Measurements from ENCODE around the gene METAP2.
"Not testable (repeated sequence)": the region's sequence is repeated elsewhere in the genome, so short reads cannot be mapped to it uniquely, and the experiment has no call there.

METAP2 gene

DNA sequence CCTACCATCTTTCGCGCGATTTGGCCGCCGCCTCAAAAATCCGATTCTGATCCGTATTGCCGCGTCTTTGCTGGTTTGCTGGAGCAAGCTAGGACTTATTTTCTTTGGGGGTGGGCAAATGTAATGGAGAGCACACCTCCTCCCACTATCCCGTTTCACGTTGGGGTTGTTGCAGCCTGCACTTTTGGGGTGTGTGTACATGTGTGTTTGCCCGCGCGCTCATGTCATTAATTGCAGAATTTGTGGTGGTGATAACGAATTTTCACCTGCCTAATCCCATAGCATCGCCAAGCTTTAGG, 657 bp downstream of the METAP2 start:
- peaks cover 5% of the 10 kb centered on the region for H3K4me1 ChIP-seq
- H3K36me3 ChIP-seq (replicated peaks): peaks cover 42% of the 10 kb centered on the region
- DNase-seq (ENCODE audit: low spot score in 2 of 2): no peak
- in situ Hi-C loops (cut with MboI; ENCODE audit: low sequenced_read_pairs): no loop called here
- H3K27me3 ChIP-seq (ENCODE audit: low read depth): no peaks in the 10 kb centered on the region
- H3K4me3 ChIP-seq: peak overlapping the region; percentile 98
- no peaks in the 10 kb centered on the region for H3K9me3 ChIP-seq

DNA sequence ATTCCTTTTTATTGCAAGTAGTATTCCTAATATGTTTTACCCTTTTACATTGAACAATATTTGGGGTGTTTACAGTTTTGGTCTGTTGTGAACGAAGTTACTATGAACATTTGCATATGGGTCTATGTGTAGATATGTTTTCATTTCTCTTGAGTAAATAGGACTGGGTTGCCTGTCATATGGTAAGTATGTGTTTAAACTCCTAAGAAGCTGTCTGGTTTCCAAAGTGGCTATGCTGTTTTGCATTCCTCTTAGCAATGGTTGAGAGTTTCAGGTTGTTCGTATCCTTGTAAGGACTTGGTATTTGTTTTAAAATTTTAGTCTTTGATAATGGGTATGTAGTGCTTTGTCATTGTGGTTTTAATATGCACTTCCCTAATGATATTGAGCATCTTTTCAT, 6.3 kb downstream of the METAP2 start:
- Histone ChIP-seq H3K36me3 (replicated peaks) (peaks cover 61% of the 10 kb centered on the region), H3K9me3 (no peaks in the 10 kb centered on the region), H3K4me3 (no peak overlapping the region), H3K4me1 (peaks cover 5% of the 10 kb centered on the region), H3K27me3 (ENCODE audit: low read depth) (no peaks in the 10 kb centered on the region)
- in situ Hi-C loops (cut with MboI; ENCODE audit: low sequenced_read_pairs): no loop called here
- DNase-seq (ENCODE audit: low spot score in 2 of 2): no peak

DNA sequence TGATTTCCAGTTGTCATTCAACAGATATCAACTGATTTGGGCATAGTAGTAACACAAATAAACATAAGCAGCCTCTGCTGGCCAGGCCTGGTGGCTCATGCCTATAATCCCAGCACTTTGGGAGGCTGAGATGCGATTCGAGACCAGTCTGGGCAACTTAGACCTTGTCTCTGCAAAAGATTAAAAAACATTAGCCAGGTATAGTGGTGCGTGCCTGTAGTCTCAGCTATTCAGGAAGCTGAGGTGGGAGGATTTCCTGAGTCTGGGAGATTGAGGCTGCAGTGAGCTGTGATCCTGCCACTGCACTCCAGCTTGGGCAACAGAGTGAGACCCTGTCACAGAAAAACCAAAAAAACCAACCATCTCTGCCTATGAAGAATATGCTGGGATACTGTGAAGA, 7.1 kb downstream of the METAP2 start:
- in situ Hi-C loops (cut with MboI; ENCODE audit: low sequenced_read_pairs): no loop called here
- Histone ChIP-seq H3K4me3 (no peak overlapping the region), H3K27me3 (ENCODE audit: low read depth) (no peaks in the 10 kb centered on the region), H3K9me3 (no peaks in the 10 kb centered on the region), H3K4me1 (no peaks in the 10 kb centered on the region), H3K36me3 (replicated peaks) (peaks cover 58% of the 10 kb centered on the region)
- DNase-seq (ENCODE audit: low spot score in 2 of 2): no peak

DNA sequence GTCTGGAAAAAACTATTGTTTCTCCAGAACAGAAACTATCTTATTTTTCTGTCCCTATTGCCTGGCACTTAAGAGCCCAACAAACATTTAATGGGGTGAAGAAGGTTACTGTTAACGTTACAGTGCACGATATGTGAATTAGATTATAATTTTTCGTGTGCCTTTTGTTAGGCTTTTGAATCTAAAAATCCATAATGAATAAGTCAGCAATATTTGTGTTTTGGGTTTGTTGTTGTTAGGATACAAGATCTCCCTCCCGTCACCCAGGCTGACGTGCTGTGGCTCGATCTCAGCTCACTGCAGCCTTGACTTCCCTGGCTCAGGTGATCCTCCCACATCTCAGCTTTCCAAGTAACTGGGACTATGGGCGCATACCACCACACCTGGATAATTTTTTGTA, 7.9 kb downstream of the METAP2 start:
- Histone ChIP-seq H3K27me3 (ENCODE audit: low read depth) (no peaks in the 10 kb centered on the region), H3K4me3 (no peak overlapping the region), H3K9me3 (no peaks in the 10 kb centered on the region), H3K36me3 (replicated peaks) (peaks cover 52% of the 10 kb centered on the region), H3K4me1 (no peaks in the 10 kb centered on the region)
- in situ Hi-C loops (cut with MboI; ENCODE audit: low sequenced_read_pairs): no loop called here
- DNase-seq (ENCODE audit: low spot score in 2 of 2): no peak

DNA sequence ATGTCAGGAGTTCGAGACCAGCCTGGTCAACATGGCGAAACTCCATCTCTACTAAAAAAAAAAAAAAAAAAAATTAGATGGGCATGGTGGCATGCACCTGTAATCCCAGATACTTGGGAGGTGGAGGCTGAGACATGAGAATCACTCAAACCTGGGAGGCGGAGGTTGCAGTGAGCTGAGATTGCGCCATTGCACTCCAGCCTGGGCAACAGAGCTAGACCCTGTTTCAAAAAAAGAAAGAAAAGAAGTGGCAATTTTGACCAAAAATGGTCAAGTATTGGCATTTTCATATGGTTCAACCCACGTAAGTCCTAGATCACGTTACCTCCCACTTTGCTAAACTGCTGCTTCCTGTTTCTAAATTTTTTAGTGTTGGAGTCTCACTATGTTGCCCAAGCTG, 8.6 kb downstream of the METAP2 start:
- H3K9me3 ChIP-seq; H3K27me3 ChIP-seq (ENCODE audit: low read depth); DNase-seq (ENCODE audit: low spot score in 2 of 2); H3K4me3 ChIP-seq; in situ Hi-C loops (cut with MboI; ENCODE audit: low sequenced_read_pairs); H3K4me1 ChIP-seq: not testable (repeated sequence)
- H3K36me3 ChIP-seq (replicated peaks): peaks cover 46% of the 10 kb centered on the region

DNA sequence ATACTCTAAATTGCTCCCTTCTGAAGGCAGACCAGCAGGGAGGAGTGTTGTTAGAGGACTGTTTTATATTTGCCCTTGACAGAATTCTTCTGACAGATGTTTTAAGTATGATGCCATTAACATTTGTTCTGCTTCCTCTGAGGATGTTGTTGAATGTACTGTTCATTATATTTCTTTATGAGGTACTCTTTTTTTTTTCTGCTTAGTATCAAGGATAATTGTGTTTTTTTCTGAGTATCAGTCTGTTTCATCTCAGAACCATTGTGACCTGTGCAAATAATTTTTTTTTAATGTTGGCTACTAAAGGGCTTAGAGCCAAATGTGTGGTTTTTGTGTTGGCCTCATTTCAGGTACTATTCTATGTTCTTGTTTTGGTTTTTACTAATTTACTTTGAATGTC, 10.6 kb downstream of the METAP2 start:
- in situ Hi-C loops (cut with MboI; ENCODE audit: low sequenced_read_pairs): no loop called here
- Histone ChIP-seq H3K36me3 (replicated peaks) (peaks cover 40% of the 10 kb centered on the region), H3K9me3 (no peaks in the 10 kb centered on the region), H3K4me3 (no peak overlapping the region), H3K27me3 (ENCODE audit: low read depth) (no peaks in the 10 kb centered on the region), H3K4me1 (no peaks in the 10 kb centered on the region)
- no peak for DNase-seq (ENCODE audit: low spot score in 2 of 2)

DNA sequence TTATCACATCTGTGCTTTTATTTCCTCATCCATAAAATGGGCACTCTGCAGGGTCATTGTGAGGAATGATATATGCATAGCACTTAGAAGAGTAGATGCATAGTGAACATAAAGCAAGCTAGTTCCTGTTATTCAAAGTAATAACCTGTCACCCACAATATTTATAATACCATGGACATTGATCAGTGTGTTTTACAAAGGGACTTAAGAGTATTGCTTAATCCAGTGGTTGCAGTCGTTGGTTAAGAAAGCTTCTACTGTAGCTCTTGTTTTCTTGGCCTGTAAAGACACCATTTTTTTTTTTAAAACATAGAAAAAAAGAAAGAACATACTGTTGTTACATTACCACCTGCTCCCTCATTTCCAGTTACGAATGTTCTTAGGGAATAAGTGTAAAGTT, 13.1 kb downstream of the METAP2 start:
- H3K9me3 ChIP-seq: no peaks in the 10 kb centered on the region
- DNase-seq (ENCODE audit: low spot score in 2 of 2): peak in 1 of 2 experiments; percentile 34
- no peaks in the 10 kb centered on the region for H3K4me1 ChIP-seq
- H3K27me3 ChIP-seq (ENCODE audit: low read depth): no peaks in the 10 kb centered on the region
- H3K36me3 ChIP-seq (replicated peaks): peaks cover 29% of the 10 kb centered on the region
- no peak overlapping the region for H3K4me3 ChIP-seq
- in situ Hi-C loops (cut with MboI; ENCODE audit: low sequenced_read_pairs): no loop called here

DNA sequence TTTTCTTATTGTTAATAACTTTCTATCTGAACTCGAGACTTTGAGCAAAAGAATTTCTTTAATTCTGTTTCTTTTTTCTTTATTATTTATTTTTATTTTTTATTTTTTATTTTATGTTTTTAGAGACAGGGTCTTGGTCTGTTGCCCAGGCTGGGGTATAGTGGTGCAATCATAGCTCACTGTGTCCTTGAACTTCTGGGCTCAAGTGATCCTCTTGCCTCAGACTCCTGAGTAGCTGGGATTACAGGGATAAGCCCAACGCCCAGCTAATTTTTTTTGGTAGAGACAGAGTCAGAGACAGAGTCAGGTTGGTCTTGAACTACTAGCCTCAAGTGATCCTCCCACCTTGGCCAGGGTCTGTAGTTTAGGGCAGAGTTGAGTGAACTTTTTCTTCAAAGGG, 18.5 kb downstream of the METAP2 start:
- no peak for DNase-seq (ENCODE audit: low spot score in 2 of 2)
- Histone ChIP-seq H3K9me3 (no peaks in the 10 kb centered on the region), H3K36me3 (replicated peaks) (peaks cover 48% of the 10 kb centered on the region), H3K4me1 (no peaks in the 10 kb centered on the region), H3K27me3 (ENCODE audit: low read depth) (no peaks in the 10 kb centered on the region), H3K4me3 (no peak overlapping the region)
- in situ Hi-C loops (cut with MboI; ENCODE audit: low sequenced_read_pairs): no loop called here

DNA sequence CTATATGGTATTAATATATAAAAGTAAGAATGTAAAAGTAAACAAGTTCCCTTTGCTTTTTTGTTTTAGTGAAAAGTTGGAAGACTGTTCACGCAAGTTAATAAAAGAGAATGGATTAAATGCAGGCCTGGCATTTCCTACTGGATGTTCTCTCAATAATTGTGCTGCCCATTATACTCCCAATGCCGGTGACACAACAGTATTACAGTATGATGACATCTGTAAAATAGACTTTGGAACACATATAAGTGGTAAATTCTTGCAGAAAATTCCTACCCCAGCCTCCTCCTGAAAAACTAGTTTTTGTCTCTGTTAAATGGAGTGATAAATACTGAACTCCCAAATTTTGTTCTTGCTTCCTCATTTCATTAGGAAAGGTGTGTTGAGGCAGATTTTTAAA, 20.9 kb downstream of the METAP2 start:
- Histone ChIP-seq H3K9me3 (no peaks in the 10 kb centered on the region), H3K4me1 (no peaks in the 10 kb centered on the region), H3K36me3 (replicated peaks) (peaks cover 58% of the 10 kb centered on the region), H3K27me3 (ENCODE audit: low read depth) (no peaks in the 10 kb centered on the region), H3K4me3 (no peak overlapping the region)
- in situ Hi-C loops (cut with MboI; ENCODE audit: low sequenced_read_pairs): no loop called here
- DNase-seq (ENCODE audit: low spot score in 2 of 2): no peak

DNA sequence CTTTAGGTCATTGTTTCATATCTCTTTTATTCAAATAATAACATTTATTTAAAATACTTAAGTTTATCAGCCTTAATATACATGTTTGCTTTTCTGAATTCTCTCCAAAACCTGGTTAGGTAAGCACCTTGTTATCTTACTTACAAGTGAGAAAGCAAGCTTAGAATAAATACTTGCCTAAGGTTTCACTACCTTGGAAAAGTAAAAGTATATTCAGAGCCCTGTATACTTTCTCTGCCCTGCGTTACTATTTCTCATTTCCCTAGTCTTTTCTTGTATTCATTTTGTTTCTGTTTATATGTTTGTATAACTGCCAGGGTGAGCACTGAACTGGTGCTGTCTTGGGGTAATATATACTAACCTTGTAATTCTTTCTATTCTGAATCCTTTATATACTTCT, 21.5 kb downstream of the METAP2 start:
- in situ Hi-C loops (cut with MboI; ENCODE audit: low sequenced_read_pairs): no loop called here

DNA sequence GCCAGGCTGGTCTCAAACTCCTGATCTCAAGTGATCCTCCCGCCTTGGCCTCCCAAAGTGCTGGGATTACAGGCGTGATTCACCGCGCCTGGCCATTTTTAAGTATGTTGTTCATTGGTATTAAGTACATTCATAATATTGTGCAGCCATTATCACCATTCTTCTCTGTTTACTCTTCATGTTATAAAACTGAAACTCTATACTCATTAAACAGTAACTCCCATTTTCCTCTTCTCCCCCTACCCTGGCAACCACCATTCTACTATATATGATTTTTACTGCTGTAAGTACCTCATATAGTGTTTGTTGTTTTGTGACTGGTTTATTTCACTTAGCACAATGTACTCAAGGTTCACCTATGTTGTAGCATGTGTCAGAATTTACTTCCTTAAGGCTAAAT, 23.1 kb downstream of the METAP2 start:
- H3K9me3 ChIP-seq: no peaks in the 10 kb centered on the region
- no peak for DNase-seq (ENCODE audit: low spot score in 2 of 2)
- H3K36me3 ChIP-seq (replicated peaks): peaks cover 64% of the 10 kb centered on the region
- in situ Hi-C loops (cut with MboI; ENCODE audit: low sequenced_read_pairs): no loop called here
- no peaks in the 10 kb centered on the region for H3K4me1 ChIP-seq
- H3K27me3 ChIP-seq (ENCODE audit: low read depth): no peaks in the 10 kb centered on the region
- H3K4me3 ChIP-seq: no peak overlapping the region

More for the DNA sequence above, 21.5 kb downstream of the METAP2 start:
- H3K4me1 ChIP-seq: no peaks in the 10 kb centered on the region
- peaks cover 61% of the 10 kb centered on the region for H3K36me3 ChIP-seq (replicated peaks)
- no peaks in the 10 kb centered on the region for H3K9me3 ChIP-seq
- no peak for DNase-seq (ENCODE audit: low spot score in 2 of 2)
- no peaks in the 10 kb centered on the region for H3K27me3 ChIP-seq (ENCODE audit: low read depth)
- H3K4me3 ChIP-seq: no peak overlapping the region

DNA sequence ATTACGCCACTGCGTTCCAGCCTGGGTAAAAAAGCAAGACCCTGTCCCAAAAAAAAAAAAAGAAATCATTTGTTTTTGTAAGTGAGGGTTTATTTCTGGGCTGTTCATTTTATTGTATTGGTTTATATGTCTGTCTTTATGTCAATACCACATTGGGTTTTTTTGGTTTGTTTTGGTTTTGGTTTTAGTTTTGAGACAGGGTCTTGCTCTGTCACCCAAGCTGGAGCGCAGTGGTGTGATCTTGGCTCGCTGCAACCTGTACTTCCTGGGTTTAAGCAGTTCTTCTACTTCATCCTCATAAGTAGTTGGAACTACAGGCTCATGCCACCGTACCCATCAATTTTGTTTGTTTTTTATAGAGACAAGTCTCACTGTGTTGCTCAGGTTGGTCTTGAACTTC, 25.0 kb downstream of the METAP2 start:
- H3K4me1 ChIP-seq: no peaks in the 10 kb centered on the region
- H3K9me3 ChIP-seq: no peaks in the 10 kb centered on the region
- no peaks in the 10 kb centered on the region for H3K27me3 ChIP-seq (ENCODE audit: low read depth)
- in situ Hi-C loops (cut with MboI; ENCODE audit: low sequenced_read_pairs): no loop called here
- peaks cover 67% of the 10 kb centered on the region for H3K36me3 ChIP-seq (replicated peaks)
- no peak overlapping the region for H3K4me3 ChIP-seq
- no peak for DNase-seq (ENCODE audit: low spot score in 2 of 2)

DNA sequence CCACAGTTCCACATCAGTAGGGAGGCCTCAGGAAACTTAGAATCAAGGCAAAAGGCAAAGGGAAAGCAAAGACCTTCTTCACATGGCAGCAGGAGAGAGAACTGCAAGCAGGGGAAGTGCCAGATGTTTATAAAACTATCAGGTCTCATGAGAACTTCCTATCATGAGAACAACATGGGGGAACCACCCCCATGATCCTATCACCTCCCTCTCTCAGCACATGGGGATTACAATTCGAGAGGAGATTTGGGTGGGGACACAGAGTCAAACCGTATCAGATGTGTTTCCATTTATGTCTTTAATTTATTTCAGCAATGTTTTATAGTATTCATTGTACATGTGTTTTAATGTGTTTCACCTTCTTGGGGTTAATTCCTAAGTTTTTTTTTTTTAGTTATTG, 25.8 kb downstream of the METAP2 start:
- Histone ChIP-seq H3K4me3 (no peak overlapping the region), H3K27me3 (ENCODE audit: low read depth) (no peaks in the 10 kb centered on the region), H3K9me3 (no peaks in the 10 kb centered on the region), H3K4me1 (no peaks in the 10 kb centered on the region), H3K36me3 (replicated peaks) (peaks cover 68% of the 10 kb centered on the region)
- no peak for DNase-seq (ENCODE audit: low spot score in 2 of 2)
- in situ Hi-C loops (cut with MboI; ENCODE audit: low sequenced_read_pairs): no loop called here

DNA sequence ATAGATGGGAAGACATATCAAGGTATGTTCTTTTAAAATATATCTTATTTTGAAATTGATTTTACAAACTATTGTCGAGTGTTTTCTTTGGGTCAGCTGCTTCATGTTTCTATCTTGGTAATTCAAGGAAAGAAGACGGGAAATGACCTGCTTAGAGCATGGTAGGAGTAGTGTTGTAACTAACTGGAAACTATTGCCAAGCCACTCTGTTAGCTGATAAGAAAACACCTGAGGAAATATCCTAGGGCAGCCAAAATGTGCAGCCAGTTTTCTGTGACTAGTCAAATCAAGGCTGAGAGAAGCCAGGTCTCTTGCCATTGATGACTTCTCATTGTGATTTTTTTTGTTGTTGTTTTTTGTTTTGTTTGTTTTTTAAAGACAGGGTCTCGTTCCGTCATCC, 30.2 kb downstream of the METAP2 start:
- Histone ChIP-seq H3K9me3 (no peaks in the 10 kb centered on the region), H3K4me1 (no peaks in the 10 kb centered on the region), H3K36me3 (replicated peaks) (peaks cover 64% of the 10 kb centered on the region), H3K27me3 (ENCODE audit: low read depth) (no peaks in the 10 kb centered on the region), H3K4me3 (no peak overlapping the region)
- no peak for DNase-seq (ENCODE audit: low spot score in 2 of 2)
- in situ Hi-C loops (cut with MboI; ENCODE audit: low sequenced_read_pairs): no loop called here

DNA sequence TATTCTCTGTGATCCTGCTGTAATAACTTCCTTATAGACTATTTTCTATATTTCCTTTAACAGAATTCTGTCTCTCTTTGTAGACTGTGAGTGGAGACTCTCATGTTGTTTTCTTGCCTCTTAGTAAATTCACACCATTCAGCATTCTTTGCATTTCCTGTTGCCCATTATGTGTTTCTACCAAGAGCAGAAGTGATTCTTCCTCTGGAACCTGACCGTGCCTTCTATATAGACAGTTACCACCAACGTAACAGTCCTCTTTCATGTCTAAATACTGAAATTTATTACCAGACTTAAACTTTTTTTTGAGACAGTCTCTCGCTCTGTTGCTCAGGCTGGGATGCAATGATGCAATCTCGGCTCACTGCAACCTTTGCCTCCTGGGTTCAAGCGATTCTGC, 31.1 kb downstream of the METAP2 start:
- Histone ChIP-seq H3K36me3 (replicated peaks) (peaks cover 62% of the 10 kb centered on the region), H3K27me3 (ENCODE audit: low read depth) (no peaks in the 10 kb centered on the region), H3K4me1 (no peaks in the 10 kb centered on the region), H3K4me3 (no peak overlapping the region), H3K9me3 (no peaks in the 10 kb centered on the region)
- in situ Hi-C loops (cut with MboI; ENCODE audit: low sequenced_read_pairs): no loop called here
- no peak for DNase-seq (ENCODE audit: low spot score in 2 of 2)

Measured in HAP-1 (cell line).